ENCODE results near the gene TOLLIP.

The TOLLIP gene

GRCh38 chr11:1272531-1272930 is 36.9 kb downstream of the TOLLIP start:
- TF ChIP-seq, protein P1, sequence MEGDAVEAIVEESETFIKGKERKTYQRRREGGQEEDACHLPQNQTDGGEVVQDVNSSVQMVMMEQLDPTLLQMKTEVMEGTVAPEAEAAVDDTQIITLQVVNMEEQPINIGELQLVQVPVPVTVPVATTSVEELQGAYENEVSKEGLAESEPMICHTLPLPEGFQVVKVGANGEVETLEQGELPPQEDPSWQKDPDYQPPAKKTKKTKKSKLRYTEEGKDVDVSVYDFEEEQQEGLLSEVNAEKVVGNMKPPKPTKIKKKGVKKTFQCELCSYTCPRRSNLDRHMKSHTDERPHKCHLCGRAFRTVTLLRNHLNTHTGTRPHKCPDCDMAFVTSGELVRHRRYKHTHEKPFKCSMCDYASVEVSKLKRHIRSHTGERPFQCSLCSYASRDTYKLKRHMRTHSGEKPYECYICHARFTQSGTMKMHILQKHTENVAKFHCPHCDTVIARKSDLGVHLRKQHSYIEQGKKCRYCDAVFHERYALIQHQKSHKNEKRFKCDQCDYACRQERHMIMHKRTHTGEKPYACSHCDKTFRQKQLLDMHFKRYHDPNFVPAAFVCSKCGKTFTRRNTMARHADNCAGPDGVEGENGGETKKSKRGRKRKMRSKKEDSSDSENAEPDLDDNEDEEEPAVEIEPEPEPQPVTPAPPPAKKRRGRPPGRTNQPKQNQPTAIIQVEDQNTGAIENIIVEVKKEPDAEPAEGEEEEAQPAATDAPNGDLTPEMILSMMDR (IDR thresholded peaks at IDR 0.05; ENCODE audit: insufficient read depth, low read length), result no peak
- no peak for TF ChIP-seq POLR2AphosphoS5 (IDR thresholded peaks at IDR 0.05; ENCODE audit: low read depth)
- TF ChIP-seq SPI1 (IDR thresholded peaks at IDR 0.05; ENCODE audit: borderline replicate concordance, low read depth), result no peak
- no peak for TF ChIP-seq GABPA (IDR thresholded peaks at IDR 0.05; ENCODE audit: low read depth)
- TF ChIP-seq REST (IDR thresholded peaks at IDR 0.05; ENCODE audit: insufficient replicate concordance, low read depth), result no peak
- no peak for DNase-seq (ENCODE audit: low read depth in 1 of 2, low spot score in 1 of 2)
- Histone ChIP-seq H3K27ac (replicated peaks) (no peak overlapping the region), H3K27me3 (ENCODE audit: insufficient read depth, poor library complexity, severe bottlenecking) (no peaks in the 10 kb centered on the region), H3K4me3 (replicated peaks; ENCODE audit: insufficient read depth, low read length) (no peak overlapping the region)

GRCh38 chr11:1271927-1272326 is 37.5 kb downstream of the TOLLIP start:
- H3K27ac ChIP-seq (replicated peaks), result no peak overlapping the region
- no peak overlapping the region for H3K4me3 ChIP-seq (replicated peaks; ENCODE audit: insufficient read depth, low read length)
- H3K27me3 ChIP-seq (ENCODE audit: insufficient read depth, poor library complexity, severe bottlenecking), result no peaks in the 10 kb centered on the region
- TF ChIP-seq POLR2AphosphoS5 (IDR thresholded peaks at IDR 0.05; ENCODE audit: low read depth), result no peak
- TF ChIP-seq, protein P1 (IDR thresholded peaks at IDR 0.05; ENCODE audit: insufficient read depth, low read length), result no peak
- no peak for TF ChIP-seq SPI1 (IDR thresholded peaks at IDR 0.05; ENCODE audit: borderline replicate concordance, low read depth)
- TF ChIP-seq GABPA (IDR thresholded peaks at IDR 0.05; ENCODE audit: low read depth), result no peak
- no peak for TF ChIP-seq REST (IDR thresholded peaks at IDR 0.05; ENCODE audit: insufficient replicate concordance, low read depth)
- DNase-seq (ENCODE audit: low read depth in 1 of 2, low spot score in 1 of 2), result no peak

DNA sequence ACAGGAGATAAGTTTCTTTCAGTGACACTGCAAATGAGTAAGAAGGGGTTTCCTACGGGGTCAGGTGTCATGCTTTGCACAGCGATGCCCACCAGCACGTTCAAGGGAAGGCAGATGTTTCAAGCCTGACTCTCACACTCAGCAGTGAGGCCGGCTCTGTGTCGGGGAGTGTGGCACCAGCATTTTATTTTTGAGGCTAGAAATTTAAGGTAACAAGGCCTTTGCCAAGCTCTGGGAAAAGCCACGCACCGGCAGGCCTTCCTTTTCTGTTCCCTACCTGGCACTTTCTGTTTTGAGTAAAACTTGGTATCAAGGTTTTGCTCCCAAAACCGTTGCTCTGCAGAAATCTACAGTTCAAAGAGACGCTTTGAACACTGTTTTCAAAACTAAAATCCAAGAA is 38.0 kb downstream of the TOLLIP start:
- no peak for DNase-seq (ENCODE audit: low read depth in 1 of 2, low spot score in 1 of 2)
- TF ChIP-seq GABPA (IDR thresholded peaks at IDR 0.05; ENCODE audit: low read depth), result no peak
- TF ChIP-seq, protein P1 (IDR thresholded peaks at IDR 0.05; ENCODE audit: insufficient read depth, low read length), result no peak
- no peak for TF ChIP-seq SPI1 (IDR thresholded peaks at IDR 0.05; ENCODE audit: borderline replicate concordance, low read depth)
- TF ChIP-seq POLR2AphosphoS5 (IDR thresholded peaks at IDR 0.05; ENCODE audit: low read depth), result no peak
- no peak for TF ChIP-seq REST (IDR thresholded peaks at IDR 0.05; ENCODE audit: insufficient replicate concordance, low read depth)
- Histone ChIP-seq H3K27me3 (ENCODE audit: insufficient read depth, poor library complexity, severe bottlenecking) (no peaks in the 10 kb centered on the region), H3K27ac (replicated peaks) (no peak overlapping the region), H3K4me3 (replicated peaks; ENCODE audit: insufficient read depth, low read length) (no peak overlapping the region)
